ENCODE data around the gene JUNB. TPM values are rescaled to one million over a fixed set of nuclear protein-coding genes. Genes with fewer than 3 reads are reported as not detected.

JUNB gene
- total and polyA plus RNA-seq, 10 of the 15 experiments (the other 5 are each of a cell fraction or from before 2014, with no cell fraction given), result 0.55 to 144 (median 68.3) TPM

GRCh38 chr19:12789098-12789903 lies 2.0 kb upstream of the JUNB start (continued):
- 0 out of 2 replicates have a peak, but pooled peaks have one; percentile 30 for TF ChIP-seq ELK1 (IDR thresholded peaks at IDR 0.05; ENCODE audit: low read depth, low read length)
- TF ChIP-seq, protein P1, sequence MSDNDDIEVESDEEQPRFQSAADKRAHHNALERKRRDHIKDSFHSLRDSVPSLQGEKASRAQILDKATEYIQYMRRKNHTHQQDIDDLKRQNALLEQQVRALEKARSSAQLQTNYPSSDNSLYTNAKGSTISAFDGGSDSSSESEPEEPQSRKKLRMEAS (IDR thresholded peaks at IDR 0.05; ENCODE audit: low read depth, low read length), result no peak
- no peak for TF ChIP-seq SP1 (IDR thresholded peaks at IDR 0.05; ENCODE audit: low read depth, low read length)
- TF ChIP-seq YY1 (IDR thresholded peaks at IDR 0.05; ENCODE audit: low read depth, low read length), result no peak
- TF ChIP-seq CREB1 (IDR thresholded peaks at IDR 0.05; ENCODE audit: low read depth), result no peak
- no peak for TF ChIP-seq ZBTB33 (IDR thresholded peaks at IDR 0.05)

Measured in GM12878 (cell line).